AG08395 (cell line): ENCODE measurements around the gene DGCR2.

Source experiments
- DNase-seq: peaks from one replicate; pipeline ENCODE4 v3.0.0; 2012; ENCODE audit warnings: mixed read lengths, low spot score

The DGCR2 gene

GRCh38 chr22:19146215-19146968 lies 24.2 kb upstream of the DGCR2 start:
- DNase-seq, result no peak

GRCh38 chr22:19143967-19144400 lies 21.8 kb upstream of the DGCR2 start:
- DNase-seq, result peak; percentile 48

GRCh38 chr22:19143212-19143611 lies 21.0 kb upstream of the DGCR2 start:
- no peak for DNase-seq

DNA sequence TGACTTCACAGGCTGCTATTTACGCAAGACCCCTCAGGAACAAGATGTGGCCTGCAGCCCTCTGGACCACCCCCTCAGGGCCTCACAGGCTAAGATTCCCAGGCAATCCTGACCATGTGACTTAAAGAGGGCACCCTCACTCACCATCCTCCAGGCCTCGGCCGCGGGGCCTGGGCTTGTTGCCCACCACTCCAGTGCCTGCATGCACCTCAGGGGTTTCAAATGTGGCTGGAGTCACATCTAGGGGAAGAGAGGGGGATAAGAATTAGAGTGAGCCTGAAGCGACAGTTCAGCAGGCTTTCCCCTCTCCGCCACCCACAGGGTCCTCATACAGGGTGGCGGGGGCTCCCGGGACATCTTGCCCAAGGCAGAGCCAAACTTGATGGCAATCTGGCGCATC lies 20.2 kb upstream of the DGCR2 start:
- DNase-seq, result no peak

GRCh38 chr22:19139974-19140373 lies 17.8 kb upstream of the DGCR2 start:
- DNase-seq, result no peak

DNA sequence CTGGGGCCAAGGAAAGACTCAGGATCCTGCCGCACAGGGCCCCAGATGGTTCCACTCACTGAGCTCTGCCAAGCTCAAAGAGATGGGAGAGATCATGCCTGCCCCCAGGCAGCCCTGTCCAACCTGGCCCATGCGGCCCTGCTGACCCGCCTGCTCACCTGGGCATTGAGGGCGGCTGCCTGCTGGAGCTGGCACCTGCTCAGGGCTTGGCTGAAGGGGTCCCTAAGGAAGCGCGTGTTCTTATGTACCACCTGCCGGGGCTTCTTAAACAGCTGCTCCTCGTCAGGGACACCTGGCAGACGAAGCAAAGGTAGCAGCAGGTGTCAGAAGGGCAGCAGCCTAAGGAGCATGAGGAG lies 16.8 kb upstream of the DGCR2 start:
- DNase-seq, result no peak

GRCh38 chr22:19138217-19139000 lies 16.2 kb upstream of the DGCR2 start:
- DNase-seq, result no peak

DNA sequence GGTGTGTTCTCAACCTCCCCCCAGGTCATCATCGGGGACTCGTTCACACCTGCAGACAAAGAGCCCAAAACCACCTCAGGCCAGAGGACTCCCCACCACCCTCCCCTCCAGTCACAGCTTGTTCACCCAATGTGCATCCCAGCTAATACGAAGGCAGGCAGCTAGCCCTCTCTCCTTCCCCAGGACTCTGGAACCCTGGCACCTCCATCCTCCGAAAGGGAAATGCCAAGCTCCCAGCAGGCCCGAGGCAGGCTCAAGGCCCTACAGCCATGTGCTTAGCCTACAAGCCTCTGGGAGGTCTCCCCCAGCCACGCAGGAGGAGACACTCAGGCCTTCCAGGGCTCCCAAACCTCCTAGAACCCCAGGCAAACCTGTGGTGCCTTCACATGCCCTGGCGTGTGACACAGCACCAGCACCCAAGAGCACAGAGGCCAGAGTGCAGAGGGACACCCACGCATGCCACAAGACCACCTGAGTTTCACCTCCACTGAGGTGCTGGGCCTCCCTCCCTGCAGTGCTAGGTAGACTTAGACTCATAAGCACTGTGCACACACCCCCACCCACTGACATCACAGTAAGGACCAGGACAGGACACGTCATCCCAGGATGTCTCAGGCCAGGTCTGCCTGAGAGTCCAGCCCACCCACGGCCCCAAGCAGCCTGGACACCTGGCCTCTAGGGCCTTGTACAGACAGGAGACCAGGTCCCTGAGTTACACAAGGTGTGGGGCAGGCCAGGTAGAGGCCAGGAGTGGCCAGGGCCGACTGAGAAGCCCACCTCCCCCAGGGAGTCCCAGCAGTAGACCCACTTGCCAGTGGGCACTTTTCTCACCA lies 15.4 kb upstream of the DGCR2 start:
- no peak for DNase-seq

DNA sequence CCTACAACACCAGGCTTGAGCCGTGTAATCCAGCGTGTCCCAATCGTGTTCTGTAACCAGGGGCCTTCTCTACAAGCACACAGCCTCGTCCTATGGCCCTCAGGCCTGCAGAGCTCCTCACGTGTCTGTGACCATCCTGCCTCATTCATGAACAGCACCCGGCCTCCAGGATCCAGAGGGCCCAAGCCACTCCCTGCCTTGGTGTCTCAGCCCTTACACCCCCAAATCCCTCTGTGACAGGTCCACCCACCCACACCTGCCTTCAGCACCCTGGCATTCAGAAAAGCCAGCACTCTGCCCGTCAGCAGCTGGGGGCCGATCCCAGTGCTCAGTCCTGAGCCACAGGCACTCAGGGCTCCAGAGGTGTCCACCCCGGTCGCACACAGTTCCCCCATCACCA lies 14.7 kb upstream of the DGCR2 start:
- no peak for DNase-seq

DNA sequence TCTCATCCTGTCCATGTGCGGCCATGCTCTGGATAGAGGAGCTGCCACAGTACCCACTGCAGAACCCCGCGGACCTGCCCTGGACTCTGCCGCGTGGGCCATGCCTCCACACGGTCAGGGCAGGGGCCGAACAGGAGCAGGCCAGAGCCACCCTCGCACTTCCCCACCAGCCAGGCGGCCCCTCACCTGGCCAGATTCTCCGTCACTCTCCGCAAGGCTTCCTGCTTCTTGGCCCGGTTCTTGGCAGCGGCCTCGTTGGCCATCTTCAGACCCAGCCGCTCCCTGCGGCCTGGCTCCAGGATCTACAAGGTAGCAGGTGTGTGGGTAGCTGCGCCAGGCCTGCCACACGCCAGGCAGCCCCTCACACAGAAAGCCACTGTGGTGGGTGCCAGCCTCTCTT lies 12.7 kb upstream of the DGCR2 start:
- DNase-seq, result no peak

GRCh38 chr22:19134176-19134831 lies 12.1 kb upstream of the DGCR2 start:
- no peak for DNase-seq

GRCh38 chr22:19133561-19133960 lies 11.3 kb upstream of the DGCR2 start:
- DNase-seq, result no peak

GRCh38 chr22:19132693-19133400 lies 10.6 kb upstream of the DGCR2 start:
- no peak for DNase-seq

GRCh38 chr22:19132153-19132552 lies 9.9 kb upstream of the DGCR2 start:
- DNase-seq, result no peak

DNA sequence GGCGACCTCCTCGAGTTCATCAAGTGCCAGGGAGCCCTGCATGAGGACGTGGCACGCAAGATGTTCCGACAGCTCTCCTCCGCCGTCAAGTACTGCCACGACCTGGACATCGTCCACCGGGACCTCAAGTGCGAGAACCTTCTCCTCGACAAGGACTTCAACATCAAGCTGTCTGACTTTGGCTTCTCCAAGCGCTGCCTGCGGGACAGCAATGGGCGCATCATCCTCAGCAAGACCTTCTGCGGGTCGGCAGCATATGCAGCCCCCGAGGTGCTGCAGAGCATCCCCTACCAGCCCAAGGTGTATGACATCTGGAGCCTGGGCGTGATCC lies 9.4 kb upstream of the DGCR2 start:
- no peak for DNase-seq

GRCh38 chr22:19130959-19131684 lies 8.9 kb upstream of the DGCR2 start, which contains the start of gene TSSK2:
TSSK2 (plus strand) TSS chr22:19131308; CDS start chr22:19131400, 92 bp downstream.
- DNase-seq, result no peak

- DNase-seq, result no peak
These were observed 7.7 kb upstream of the DGCR2 start for GRCh38 chr22:19129871-19130270.

GRCh38 chr22:19128946-19129727 lies 6.9 kb upstream of the DGCR2 start:
- DNase-seq, result no peak

- DNase-seq, result no peak
These were observed 5.8 kb upstream of the DGCR2 start for GRCh38 chr22:19128009-19128401.
